Activated T-helper 1 cell treated with anti-CD3 and anti-CD28 coated beads, Interleukin-12 subunit alpha, Interleukin-12 subunit beta, Interleukin-2, Interleukin-4 antibody, amounts not matched to agents 30 ng/mL and 10 ng/mL and 1 ng/mL, durations not matched to agents 14 hours and 24 hours and 36 hours (primary cell): ENCODE data around the gene PPP1R26. TPM values are rescaled to one million over a fixed set of nuclear protein-coding genes. Genes with fewer than 3 reads are reported as not detected.

Experiments
- DNase-seq: peaks from one replicate; pipeline ENCODE4 v3.0.0; 2021; ENCODE audit warnings: low spot score
- H3K27ac Mint-ChIP-seq: one replicate; pipeline ENCODE4 v1.8.0; 2021; ENCODE audit warnings: mild to moderate bottlenecking, mixed read lengths
- H3K27me3 Mint-ChIP-seq: one replicate; pipeline ENCODE4 v1.8.0; 2022; ENCODE audit warnings: mild to moderate bottlenecking, moderate library complexity, mixed read lengths; ENCODE audit not compliant: insufficient read depth
- H3K36me3 Mint-ChIP-seq: one replicate; pipeline ENCODE4 v1.8.0; 2021; ENCODE audit warnings: low read depth, mixed read lengths
- H3K4me1 Mint-ChIP-seq: one replicate; pipeline ENCODE4 v1.8.0; 2021; ENCODE audit warnings: low read depth, mixed read lengths
- H3K4me3 Mint-ChIP-seq: one replicate; pipeline ENCODE4 v1.8.0; 2021; ENCODE audit warnings: mild to moderate bottlenecking, moderate library complexity, mixed read lengths
- H3K9me3 Mint-ChIP-seq: one replicate; pipeline ENCODE4 v1.8.0; 2021; ENCODE audit warnings: mixed read lengths
- intact Hi-C: fragments of 100-400 bp; cut with micrococcal nuclease; formaldehyde crosslinking; loops from one replicate; pipeline ENCODE4 v1.15.1; 2024
- total RNA-seq: library from RNA; stranded (reverse); gene quantifications from 2 replicates; pipeline ENCODE4 v1.2.3, GENCODE V29; 2022

PPP1R26 gene
- total RNA-seq, 1 donor from 2014 or later = 0.86 TPM

- H3K9me3 Mint-ChIP-seq = no peaks in the 10 kb centered on the region
- intact Hi-C loops = no loop called here
- peaks cover 15% of the 10 kb centered on the region for H3K27me3 Mint-ChIP-seq
- H3K4me3 Mint-ChIP-seq = no peak overlapping the region
- H3K27ac Mint-ChIP-seq = no peak overlapping the region
- no peak for DNase-seq
- no peaks in the 10 kb centered on the region for H3K36me3 Mint-ChIP-seq
- peaks cover 22% of the 10 kb centered on the region for H3K4me1 Mint-ChIP-seq
These were observed 36.7 kb downstream of the PPP1R26 start for GRCh38 chr9:135516132-135516860.

- Mint-ChIP-seq H3K27me3 (peaks cover 13% of the 10 kb centered on the region), H3K36me3 (no peaks in the 10 kb centered on the region), H3K4me3 (no peak overlapping the region), H3K4me1 (peaks cover 12% of the 10 kb centered on the region), H3K9me3 (no peaks in the 10 kb centered on the region), H3K27ac (no peak overlapping the region)
- intact Hi-C loops = no loop called here
- no peak for DNase-seq
These were observed 37.8 kb downstream of the PPP1R26 start for GRCh38 chr9:135517407-135517822.

- H3K4me1 Mint-ChIP-seq = peaks cover 6% of the 10 kb centered on the region
- H3K9me3 Mint-ChIP-seq = no peaks in the 10 kb centered on the region
- intact Hi-C loops = no loop called here
- H3K27ac Mint-ChIP-seq = no peak overlapping the region
- peaks cover 9% of the 10 kb centered on the region for H3K27me3 Mint-ChIP-seq
- no peak for DNase-seq
- H3K36me3 Mint-ChIP-seq = no peaks in the 10 kb centered on the region
- no peak overlapping the region for H3K4me3 Mint-ChIP-seq
These were observed 39.8 kb downstream of the PPP1R26 start for GRCh38 chr9:135519179-135519971.

- intact Hi-C loops = no loop called here
- peaks cover 9% of the 10 kb centered on the region for H3K27me3 Mint-ChIP-seq
- no peak within 1 kb of the TSS for H3K27ac Mint-ChIP-seq
- no peak for DNase-seq
- no peak within 1 kb of the TSS for H3K4me3 Mint-ChIP-seq
- H3K4me1 Mint-ChIP-seq = peaks cover 4% of the 10 kb centered on the region
- no peaks in the 10 kb centered on the region for H3K9me3 Mint-ChIP-seq
- H3K36me3 Mint-ChIP-seq = no peaks in the 10 kb centered on the region
These were observed 41.5 kb downstream of the PPP1R26 start, which contains the start of gene LCN1 for GRCh38 chr9:135520916-135521607. LCN1 (plus strand) TSS chr9:135521440; CDS start chr9:135521498, 58 bp downstream.

GRCh38 chr9:135521608-135522095, 42.1 kb downstream of the PPP1R26 start:
- Mint-ChIP-seq H3K9me3 (no peaks in the 10 kb centered on the region), H3K4me3 (no peak overlapping the region), H3K4me1 (no peaks in the 10 kb centered on the region), H3K27me3 (peaks cover 9% of the 10 kb centered on the region), H3K36me3 (no peaks in the 10 kb centered on the region), H3K27ac (no peak overlapping the region)
- intact Hi-C loops = no loop called here
- DNase-seq = no peak

- Mint-ChIP-seq H3K9me3 (no peaks in the 10 kb centered on the region), H3K4me1 (no peaks in the 10 kb centered on the region), H3K4me3 (no peak overlapping the region), H3K36me3 (no peaks in the 10 kb centered on the region), H3K27ac (no peak overlapping the region), H3K27me3 (peaks cover 9% of the 10 kb centered on the region)
- intact Hi-C loops = no loop called here
- DNase-seq = no peak
These were observed 42.7 kb downstream of the PPP1R26 start for GRCh38 chr9:135522137-135522877.

- Mint-ChIP-seq H3K36me3 (no peaks in the 10 kb centered on the region), H3K27ac (no peak overlapping the region), H3K9me3 (no peaks in the 10 kb centered on the region), H3K4me1 (no peaks in the 10 kb centered on the region), H3K27me3 (peaks cover 6% of the 10 kb centered on the region), H3K4me3 (no peak overlapping the region)
- intact Hi-C loops = no loop called here
- DNase-seq = no peak
These were observed 43.3 kb downstream of the PPP1R26 start for GRCh38 chr9:135522931-135523330.

- Mint-ChIP-seq H3K36me3 (no peaks in the 10 kb centered on the region), H3K27ac (no peak overlapping the region), H3K27me3 (peaks cover 6% of the 10 kb centered on the region), H3K4me3 (no peak overlapping the region), H3K9me3 (no peaks in the 10 kb centered on the region), H3K4me1 (no peaks in the 10 kb centered on the region)
- no peak for DNase-seq
- intact Hi-C loops = no loop called here
These were observed 44.0 kb downstream of the PPP1R26 start for GRCh38 chr9:135523521-135524129.

- H3K27ac Mint-ChIP-seq = no peak overlapping the region
- no peak for DNase-seq
- H3K36me3 Mint-ChIP-seq = no peaks in the 10 kb centered on the region
- H3K9me3 Mint-ChIP-seq = no peaks in the 10 kb centered on the region
- peaks cover 6% of the 10 kb centered on the region for H3K27me3 Mint-ChIP-seq
- H3K4me1 Mint-ChIP-seq = no peaks in the 10 kb centered on the region
- H3K4me3 Mint-ChIP-seq = no peak overlapping the region
- intact Hi-C loops = no loop called here
These were observed 44.7 kb downstream of the PPP1R26 start for GRCh38 chr9:135524130-135524861.

- Mint-ChIP-seq H3K36me3 (no peaks in the 10 kb centered on the region), H3K27ac (no peak overlapping the region), H3K4me1 (no peaks in the 10 kb centered on the region), H3K4me3 (no peak overlapping the region), H3K9me3 (no peaks in the 10 kb centered on the region), H3K27me3 (peaks cover 2% of the 10 kb centered on the region)
- intact Hi-C loops = no loop called here
- no peak for DNase-seq
These were observed 45.9 kb downstream of the PPP1R26 start for GRCh38 chr9:135525241-135526088.

- no peaks in the 10 kb centered on the region for H3K36me3 Mint-ChIP-seq
- H3K4me3 Mint-ChIP-seq = no peak overlapping the region
- no peaks in the 10 kb centered on the region for H3K27me3 Mint-ChIP-seq
- no peaks in the 10 kb centered on the region for H3K4me1 Mint-ChIP-seq
- DNase-seq = no peak
- H3K27ac Mint-ChIP-seq = no peak overlapping the region
- no peaks in the 10 kb centered on the region for H3K9me3 Mint-ChIP-seq
- intact Hi-C loops = no loop called here
These were observed 46.6 kb downstream of the PPP1R26 start for GRCh38 chr9:135526089-135526729.
